ENCODE measurements around the gene ARL15.

DNA sequence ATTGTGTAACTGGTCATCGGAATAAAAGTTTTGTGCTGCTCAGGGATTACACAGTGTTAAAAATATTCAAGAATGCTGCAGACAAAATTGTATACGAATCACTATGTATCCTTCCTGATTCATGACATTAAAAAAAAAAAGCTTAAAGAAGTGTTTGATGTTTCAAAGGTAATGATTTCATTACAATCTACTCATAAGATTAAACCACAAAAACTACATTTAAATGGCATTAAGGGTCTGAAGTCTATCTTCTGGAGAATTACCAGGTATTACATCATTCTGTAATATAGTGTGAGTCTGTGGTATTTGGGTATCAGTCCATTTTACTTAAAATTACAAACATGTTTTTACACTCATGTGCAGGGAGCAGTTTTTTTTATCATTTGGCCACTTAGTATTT, 425.5 kb downstream of the ARL15 start:
- TF ChIP-seq, protein P1, sequence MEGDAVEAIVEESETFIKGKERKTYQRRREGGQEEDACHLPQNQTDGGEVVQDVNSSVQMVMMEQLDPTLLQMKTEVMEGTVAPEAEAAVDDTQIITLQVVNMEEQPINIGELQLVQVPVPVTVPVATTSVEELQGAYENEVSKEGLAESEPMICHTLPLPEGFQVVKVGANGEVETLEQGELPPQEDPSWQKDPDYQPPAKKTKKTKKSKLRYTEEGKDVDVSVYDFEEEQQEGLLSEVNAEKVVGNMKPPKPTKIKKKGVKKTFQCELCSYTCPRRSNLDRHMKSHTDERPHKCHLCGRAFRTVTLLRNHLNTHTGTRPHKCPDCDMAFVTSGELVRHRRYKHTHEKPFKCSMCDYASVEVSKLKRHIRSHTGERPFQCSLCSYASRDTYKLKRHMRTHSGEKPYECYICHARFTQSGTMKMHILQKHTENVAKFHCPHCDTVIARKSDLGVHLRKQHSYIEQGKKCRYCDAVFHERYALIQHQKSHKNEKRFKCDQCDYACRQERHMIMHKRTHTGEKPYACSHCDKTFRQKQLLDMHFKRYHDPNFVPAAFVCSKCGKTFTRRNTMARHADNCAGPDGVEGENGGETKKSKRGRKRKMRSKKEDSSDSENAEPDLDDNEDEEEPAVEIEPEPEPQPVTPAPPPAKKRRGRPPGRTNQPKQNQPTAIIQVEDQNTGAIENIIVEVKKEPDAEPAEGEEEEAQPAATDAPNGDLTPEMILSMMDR (IDR thresholded peaks at IDR 0.05; ENCODE audit: borderline replicate concordance, extremely low read depth, low read length, poor library complexity, severe bottlenecking): no peak
- no peak for TF ChIP-seq EZH2 (IDR thresholded peaks at IDR 0.05; ENCODE audit: borderline replicate concordance, low read depth, low read length, severe bottlenecking)
